HG02981 (cell line): ENCODE results near the gene DNAL4.
A peak's percentile ranks its signal among the peaks of the same experiment; 100 is the strongest.

ENCODE experiments used
- ATAC-seq: cut with Tn5 transposase; IDR thresholded peaks from one replicate; pipeline ENCODE4 v1.9.1; 2021; ENCODE audit warnings: mild to moderate bottlenecking, moderate library complexity; ENCODE audit not compliant: unreplicated experiment

Gene DNAL4

DNA sequence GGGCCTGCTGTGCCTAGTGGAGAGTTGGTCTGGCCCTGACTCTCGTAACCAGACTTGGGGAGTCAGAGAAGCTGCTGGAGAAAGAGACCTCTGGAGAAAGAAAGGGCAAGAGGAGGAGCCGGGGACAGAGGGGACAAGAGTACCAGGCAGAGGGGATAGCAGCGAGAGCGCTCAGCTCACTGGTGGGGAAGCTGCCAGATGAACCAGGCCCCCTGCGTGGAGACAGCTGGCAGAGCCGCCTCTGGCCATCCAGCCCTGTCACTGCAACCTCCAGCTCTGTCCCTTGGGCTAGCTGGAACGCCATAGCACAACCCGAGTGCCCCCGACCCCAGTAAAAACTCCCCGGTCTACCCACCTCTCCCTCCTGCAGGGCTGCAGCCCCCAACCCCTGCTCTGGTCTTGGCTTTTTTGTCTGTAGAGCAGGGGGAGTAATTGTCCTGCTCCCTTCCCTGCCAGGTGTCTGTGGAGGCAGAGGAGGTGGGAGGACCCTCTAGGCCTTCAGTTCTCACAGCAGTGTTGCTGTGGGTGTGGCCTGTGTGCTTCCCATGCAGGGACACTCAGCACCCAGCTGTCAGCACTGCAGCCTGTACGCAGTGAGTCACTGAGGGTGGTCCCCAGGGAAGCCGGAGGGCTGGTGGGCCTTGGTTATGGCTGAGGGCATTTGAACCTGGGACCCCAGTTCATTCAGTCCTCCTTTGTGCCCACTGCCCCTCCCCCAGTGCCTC, 33.3 kb downstream of the DNAL4 start:
- ATAC-seq = no peak

DNA sequence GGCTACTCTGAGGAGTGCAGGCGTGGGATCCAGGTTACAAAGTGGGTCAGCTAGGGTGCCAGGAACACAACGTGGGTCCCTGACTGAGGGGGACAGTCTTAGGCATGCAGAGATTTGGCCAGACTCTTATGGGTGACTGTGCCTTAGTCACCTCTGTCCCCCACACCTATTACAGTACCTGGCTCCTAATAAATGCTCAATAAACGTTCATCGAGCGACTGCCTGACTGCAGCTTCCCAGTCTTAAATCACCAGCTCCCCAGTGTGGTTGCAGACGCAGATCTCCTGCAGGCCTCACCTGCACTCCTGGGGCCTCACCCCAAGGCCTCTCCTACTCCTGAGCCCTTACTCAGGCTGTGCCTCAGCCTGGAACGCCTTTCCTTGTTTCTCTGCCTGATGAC, 34.9 kb downstream of the DNAL4 start:
- ATAC-seq = no peak

DNA sequence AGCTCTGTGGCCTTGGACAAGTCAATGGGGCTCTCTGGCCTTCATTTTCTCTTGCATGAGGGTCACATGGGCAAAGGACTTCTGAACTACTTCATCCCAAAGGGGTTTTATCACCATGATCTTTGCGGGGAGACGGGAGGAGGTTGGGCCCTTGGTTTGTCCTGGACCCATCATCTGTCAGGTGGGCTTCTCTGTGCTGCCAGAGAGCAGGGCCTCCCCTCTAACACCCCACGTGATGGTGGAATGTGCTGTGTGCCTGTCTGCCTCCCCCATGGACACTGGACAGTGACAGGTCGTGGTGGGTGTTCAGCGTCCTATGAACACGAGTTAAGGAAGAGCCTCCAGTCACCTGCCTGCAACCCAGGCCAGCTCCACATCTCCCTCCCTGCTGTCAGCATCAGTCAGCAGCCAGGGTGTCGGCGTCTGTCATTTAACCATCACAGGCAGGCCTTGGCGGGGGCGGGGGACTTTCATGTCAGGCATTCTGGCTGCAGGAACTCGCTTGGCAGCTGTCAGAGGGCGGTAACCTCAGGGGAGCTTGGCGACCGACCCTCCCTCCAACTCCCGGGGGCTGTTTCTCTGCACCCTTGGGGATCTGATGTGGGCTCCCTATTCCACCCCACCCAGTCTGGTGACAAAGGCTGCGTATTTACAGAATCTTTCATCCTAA, 35.5 kb downstream of the DNAL4 start:
- no peak for ATAC-seq

DNA sequence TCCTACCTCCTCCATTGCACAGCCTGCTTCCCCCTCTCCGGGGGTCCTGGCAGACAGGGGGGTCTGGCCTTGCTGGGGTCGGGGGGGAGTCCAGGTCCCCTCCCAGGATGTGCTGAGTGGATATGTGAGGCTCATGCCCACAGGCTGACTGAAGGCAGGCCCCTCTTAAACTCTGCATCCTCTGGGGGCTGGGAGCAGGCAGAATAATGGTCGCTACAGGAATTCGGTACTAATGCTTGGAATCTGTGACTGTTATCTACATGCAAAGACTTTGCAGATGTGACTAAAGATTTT, 36.5 kb downstream of the DNAL4 start:
- ATAC-seq = no peak

DNA sequence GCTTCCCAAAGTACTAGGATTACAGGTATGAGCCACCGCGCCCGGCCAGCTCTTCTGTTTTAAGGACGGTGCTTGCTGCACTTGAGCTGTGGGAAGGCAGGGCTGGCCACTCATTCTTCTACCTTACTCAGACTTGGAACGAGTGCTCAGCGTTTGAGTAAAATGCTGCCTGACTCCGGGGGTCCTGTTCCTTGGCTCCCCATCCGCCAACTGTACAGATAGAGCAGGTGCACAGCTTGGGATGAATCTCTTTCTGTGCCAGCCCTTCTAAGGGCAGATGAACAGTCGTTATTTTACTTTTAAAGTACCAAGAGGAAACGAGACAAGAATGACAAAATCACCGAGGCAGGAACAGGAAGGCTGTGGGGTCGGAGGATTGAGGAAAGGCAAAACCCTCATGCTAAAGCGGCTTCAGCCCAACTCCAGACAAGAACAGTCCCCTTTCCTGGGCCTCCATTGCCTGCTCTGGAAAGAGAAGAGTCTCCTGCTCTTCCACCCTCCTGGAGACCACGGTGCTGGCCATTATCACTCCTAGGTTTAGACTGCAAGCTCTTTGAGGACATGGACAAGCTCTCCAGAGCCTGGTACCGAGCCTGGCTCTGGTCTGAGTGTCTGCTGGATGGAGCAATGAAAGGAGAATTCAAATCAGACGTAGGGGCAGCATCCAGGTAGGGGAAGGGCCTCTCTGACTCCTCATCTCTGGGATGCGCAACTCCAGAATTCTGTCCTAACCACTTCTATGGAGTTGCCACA, 37.1 kb downstream of the DNAL4 start:
- no peak for ATAC-seq

DNA sequence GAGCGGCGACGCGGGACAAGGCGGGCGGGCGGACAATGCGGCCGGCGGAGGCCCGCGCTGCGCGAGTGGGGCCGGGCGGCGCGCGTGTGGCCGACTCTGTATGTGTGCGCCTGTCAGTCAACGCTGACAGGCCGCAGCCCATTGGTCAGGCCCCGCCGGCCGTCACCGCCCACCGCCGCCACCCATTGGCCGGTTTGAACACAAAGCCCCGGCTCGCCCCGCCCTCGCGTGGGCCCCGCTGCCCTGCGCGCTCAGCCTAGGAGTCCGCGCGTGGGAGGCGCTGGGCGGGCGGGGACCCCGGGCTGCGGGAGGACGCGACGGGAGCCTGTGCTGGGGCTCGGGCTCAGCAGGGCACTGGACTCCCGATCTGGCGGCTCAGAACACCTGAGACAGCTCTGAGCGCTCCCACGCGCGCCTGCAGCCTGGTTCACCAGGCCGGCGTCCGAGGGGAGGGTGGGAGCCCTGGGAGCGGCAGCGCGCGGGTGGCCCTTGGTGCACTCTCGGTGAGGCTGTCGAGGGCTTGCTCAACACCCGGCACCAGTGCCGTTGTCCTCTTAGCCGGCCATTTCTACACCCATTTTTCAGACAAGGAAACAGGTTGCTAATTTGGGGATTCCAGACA, 37.9 kb downstream of the DNAL4 start, which contains the start of gene SUN2:
Gene SUN2, minus strand, starts transcription at position 88 of the 622 bp plus-strand sequence. CDS start 3,370 bp downstream, outside the sequence.
- peak; percentile 57 for ATAC-seq

DNA sequence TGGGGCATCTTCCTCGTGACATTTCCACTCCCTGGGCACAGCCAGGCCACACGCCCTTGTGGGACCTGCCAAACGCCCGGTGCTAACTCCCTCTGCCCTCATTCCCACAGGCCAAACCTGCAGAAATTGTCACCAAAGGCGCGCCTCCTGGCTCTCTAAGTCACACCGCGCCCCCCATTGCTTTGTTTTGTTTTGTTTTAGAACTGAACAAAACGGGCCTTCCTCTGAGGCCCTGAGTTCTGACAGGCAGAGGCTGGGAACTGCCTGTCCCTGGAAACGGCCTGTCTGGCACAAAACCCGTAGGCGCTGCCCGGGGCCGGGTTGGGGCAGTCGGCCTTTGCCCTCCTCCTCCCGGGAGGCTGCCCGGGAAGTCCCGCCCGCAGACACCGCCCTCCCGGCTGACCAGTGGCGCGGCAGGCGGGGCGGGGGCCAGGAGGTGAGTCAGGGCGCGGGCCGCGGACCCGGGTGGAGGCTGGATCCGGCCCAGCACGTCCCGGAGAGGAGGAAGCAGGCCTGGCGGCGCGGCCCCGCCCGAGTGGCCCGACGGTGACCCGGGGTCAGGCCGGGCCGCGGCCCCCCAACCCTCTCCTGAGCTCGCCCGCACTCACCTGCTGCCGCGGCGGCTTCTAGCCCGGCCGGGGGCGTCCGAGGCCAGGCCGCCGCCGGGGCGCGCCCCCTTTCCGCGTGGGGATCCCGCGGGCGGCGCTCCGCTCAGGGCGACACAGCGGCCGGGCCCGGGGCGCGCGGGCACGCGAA, 38.6 kb downstream of the DNAL4 start:
- ATAC-seq = peak; percentile 22

DNA sequence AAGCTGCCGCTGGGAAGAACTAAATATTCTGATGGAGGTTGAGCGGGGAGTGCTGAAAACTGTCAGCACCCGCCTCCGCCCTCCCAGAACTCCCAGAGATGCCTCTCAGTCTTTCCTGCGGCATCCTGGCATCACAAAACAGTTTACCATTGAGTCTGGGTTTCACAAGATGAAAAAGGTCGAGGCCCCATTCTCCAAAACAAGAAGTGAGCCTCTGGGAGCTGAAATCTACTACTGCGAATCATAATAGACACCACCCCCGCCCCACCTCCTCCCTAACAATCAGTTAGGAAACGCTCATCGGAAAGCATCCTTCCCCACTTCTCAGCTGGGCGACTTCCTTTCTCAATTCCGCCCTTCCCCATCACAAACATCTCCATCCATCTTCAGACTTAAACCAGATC, 39.2 kb downstream of the DNAL4 start:
- no peak for ATAC-seq

DNA sequence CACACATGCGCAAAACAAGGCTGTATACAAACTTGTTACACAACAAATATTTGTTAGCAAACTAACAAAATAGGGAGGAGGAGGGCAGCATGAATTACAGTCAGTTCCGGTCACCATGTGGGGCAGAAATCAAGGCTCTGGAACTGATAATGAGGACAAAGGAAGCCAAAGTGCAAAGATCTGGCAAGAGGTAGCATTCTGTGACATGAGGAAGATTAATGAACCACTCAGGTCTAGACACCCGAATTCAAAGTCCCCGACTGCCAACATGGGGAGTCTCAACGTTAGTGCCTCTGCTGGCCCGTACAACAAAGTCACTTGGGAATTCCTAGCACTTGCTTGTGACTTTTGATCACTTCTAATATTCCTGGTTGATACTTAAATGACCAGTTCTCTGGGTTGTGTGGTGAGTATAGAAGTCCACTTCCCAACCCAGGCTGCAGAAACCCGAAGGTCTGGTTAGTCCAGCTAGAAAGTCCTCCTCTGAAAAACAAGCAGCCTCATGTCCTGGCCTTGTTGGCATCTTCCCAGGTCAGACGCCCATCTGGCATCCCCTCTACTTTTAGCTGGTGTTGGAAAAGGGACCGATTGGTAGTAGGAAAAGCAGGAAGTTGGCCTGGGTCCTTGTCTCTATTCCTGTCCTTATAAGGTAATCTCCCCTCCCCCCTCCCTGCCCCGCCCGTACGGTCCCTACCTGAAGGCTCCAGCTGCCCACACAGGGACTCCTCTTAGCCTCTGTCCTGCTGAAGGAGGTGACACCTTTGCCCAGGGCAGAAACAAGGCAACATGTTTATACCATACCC, 39.8 kb downstream of the DNAL4 start:
- no peak for ATAC-seq

DNA sequence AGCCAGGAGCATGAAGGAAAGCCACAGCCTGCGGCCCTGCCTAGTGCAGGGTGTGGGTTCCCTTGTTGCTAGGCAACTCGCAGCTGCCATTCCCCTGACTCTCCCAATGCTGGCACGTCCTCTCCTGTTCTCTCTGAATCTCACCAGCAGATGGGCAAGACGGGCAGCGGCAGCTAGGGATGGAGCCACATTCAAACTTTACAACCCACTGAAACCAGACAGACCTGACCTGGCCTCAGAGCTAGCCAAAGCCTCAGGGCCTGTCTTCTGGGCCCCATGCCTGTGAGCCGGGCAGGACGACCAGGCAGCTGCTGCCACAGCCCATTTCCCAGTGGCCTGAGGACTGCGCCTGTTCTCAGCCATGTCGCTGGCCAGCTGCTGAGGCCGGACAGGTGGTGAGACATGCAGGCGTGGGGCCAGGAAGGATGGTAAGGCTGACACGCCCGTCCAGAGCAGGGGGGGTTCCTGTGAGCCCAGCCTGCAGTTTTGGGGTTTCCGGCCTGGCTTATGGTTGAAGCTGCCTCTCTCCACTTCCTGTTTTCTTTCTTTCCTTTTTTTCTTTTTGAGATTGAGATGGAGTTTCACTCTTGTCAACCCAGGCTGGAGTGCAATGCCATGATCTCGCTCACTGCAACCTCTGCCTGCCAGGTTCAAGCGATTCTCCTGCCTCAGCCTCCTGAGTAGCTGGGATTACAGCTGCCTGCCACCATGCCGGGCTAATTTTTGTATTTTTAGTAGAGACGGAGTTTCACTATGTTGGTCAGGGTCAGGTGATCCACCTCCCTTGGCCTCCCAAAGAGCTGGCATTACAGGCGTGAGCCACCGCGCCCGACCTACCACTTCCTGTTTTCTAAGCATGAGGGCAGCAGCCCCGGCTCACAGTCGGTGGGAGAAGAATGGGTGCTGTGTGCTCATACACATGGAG, 42.3 kb downstream of the DNAL4 start:
- ATAC-seq = peak; percentile 42

DNA sequence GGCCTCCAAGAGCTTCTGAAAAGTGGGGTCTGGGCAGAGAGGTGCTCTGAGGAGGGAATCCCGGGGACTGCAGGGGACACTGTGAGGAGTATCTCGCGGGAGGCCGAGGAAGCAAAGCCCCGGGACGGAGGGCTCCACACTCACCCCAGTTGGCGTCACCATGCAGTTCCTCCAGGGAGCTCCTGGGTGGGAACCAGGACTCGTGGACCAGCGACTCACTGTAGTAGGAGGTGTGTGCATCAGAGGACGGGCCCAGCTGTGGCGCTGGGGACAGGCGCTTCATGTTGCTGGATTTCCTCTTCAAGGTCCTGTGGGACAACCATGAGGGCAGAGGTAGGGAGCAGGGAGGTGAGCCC, 42.9 kb downstream of the DNAL4 start:
- no peak for ATAC-seq

DNA sequence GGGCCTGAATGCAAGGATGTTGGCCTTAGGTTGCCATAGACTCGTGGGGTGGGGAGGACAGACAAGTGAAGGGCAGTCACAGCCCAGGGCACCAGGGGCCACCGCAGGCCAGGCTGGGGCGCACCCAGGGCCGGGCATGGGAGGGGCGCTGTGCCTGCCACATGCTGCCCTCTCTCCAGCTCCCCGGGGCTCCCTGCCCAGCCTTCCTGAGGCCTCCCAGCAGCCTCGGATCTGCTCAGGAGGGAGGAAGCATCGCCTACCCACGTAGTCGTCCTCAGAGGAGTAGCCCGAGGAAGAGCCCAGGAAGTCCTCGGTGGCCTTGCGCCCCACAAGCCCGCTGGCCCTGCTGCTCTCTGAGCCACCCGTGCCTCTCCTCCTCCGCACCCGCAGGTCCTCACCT, 43.3 kb downstream of the DNAL4 start:
- no peak for ATAC-seq

DNA sequence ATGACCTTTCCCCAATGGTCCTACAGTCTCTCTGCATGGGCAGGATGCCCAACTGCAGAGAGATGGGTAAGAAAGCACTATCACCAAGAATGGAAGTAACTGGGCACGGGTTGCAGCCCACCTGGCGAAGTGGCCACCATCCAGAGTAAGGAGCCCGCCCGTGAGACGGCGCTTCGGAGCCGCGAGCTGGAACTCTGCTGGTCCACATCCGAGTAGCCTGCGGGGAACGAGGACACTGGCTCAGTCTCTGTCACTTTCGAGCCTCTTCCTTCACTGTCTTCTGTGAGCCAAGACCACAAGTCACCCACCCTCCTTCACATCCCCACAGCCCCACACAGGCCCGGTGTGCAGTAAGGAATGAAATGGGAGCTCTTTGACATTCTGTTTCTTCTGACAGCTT, 43.8 kb downstream of the DNAL4 start:
- ATAC-seq = no peak

DNA sequence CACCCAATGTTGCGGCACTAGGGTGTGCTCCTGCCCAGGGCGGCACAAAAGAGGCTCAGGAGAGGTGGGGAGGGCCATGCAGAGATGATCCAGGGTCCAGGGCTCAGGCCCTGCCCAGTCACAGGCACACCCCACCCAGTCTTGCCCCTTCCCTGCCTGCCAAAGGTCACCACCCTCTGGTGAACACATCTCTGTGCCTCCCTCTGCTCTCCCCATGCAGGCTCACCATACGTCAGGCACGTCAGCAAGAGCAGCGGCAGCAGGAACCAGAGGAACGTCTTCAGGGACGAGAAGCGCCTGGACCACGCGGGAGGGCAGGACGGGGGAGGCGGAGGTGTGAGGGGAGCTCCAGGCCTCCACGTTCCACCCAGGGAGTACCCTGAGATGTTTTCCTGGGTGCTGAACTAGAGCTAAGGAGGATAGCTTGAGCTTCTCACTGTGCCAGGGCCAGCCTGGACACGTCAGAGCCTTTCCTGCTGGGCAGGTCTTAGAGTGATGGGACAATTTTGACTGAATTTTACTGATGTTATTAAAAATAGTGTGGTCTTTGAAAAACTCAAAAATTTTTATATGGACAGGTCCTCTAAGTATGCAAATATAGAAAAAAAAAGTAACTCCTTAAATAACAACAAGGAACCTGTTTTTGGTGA, 45.3 kb downstream of the DNAL4 start:
- ATAC-seq = no peak

DNA sequence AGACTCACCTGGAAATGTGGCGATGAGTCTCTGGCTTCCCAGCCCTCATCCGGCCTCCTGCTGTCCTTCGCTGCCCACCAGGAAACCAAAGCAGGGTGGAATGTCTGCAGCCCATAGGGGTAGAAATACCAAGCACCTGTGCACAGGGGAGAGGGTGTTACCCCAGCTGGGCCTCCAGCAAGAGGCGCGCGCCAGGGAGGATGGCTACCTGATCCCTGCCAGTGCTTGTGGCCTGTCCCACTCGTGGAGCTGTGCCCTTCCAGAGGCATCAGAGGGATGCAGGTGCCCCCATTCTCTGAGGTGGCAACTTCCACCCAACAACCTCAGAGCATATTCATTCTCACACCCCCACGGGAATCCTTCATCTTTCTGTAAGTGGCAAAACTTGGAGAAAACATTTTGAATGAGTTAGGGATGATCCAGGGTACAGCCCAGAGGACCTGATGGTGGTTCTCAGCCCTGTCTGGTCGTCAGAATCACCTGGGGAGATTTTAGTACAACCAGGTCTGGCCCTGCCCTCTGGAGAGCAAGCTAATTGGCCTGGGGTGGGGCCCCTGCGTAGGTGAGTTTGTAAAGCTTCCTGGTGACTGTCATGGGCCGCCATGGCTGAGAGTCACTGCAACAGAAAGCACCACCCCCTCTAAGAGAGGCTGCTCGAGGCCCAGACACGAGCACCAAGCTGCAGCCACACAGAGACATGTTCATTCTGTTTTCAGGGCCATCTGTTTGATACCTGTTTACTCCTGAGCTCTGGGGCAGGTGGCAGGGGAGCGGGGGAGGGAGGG, 48.1 kb downstream of the DNAL4 start:
- ATAC-seq = no peak

DNA sequence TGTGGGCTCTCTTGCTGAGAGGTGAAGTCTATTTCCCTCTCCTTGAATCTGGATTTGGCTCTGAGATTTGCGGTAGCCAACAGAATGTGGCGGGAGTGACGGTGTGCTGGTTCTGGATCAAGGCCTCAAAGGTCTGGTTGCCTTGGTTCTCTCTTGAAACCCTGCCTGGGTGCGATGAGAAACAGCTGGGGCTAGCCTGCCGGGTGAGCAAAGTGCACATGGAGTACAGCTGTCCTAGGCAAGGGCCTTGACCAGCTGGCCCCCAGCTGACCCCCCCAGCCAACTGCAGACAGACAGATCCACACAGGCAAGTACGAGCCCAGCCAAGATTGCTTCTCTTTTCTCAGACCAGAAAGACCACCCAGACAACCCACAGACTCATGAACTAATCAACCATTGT, 49.0 kb downstream of the DNAL4 start:
- ATAC-seq = no peak

DNA sequence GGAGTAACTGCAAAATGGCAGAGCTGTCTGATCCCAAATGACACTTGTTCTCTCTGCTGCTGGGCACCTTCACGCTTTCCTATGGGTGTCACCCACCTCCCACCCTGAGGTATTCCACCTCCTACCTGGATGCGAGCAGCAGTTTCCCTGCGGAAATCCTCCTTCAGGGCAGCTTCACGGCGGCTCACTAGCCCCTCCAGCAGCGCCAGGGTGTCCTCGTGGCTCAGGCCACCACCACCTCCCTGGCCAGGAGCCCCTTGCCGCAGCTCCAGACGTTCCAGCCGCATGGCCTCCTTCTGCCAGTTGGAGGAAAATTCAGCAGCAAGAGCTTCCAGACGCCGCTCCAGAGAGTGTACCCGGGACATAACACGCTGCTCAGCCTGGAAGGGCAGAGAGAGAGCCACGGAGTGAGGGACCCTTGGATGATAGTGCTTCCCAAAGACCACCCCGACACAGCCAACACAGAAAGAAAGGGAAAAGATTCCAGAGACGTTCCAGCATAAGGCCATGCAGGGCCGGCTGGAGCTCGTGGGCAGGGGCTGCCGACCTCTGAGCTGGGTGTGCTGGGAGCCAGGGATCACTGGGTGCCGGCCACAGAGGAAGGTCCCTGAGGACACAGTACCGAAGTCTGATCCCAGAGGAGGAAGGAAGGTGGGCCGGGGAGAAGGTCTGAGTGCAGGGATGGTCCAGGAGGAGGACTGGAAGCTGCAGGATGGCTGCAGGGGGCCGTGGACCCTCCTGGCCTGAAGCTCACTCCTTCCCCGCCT, 51.6 kb downstream of the DNAL4 start:
- ATAC-seq = no peak
